GM23248 (cell line): ENCODE results near the gene TGFBR3L.

Source experiments
- EZH2 ChIP-seq: fragments of 200-600 bp; sonication (generic); IDR thresholded peaks from 2 replicates; pipeline ENCODE4 v1.6.1; 2018; ENCODE audit warnings: antibody characterized with exemption, mild to moderate bottlenecking; ENCODE audit not compliant: insufficient read depth, poor library complexity, severe bottlenecking
- EZH2phosphoT487 ChIP-seq: fragments of 200-600 bp; sonication (generic); IDR thresholded peaks from 2 replicates; pipeline ENCODE4 v1.6.1; 2018; ENCODE audit warnings: antibody characterized with exemption, moderate library complexity, mild to moderate bottlenecking, low read depth; ENCODE audit not compliant: insufficient read depth

DNA sequence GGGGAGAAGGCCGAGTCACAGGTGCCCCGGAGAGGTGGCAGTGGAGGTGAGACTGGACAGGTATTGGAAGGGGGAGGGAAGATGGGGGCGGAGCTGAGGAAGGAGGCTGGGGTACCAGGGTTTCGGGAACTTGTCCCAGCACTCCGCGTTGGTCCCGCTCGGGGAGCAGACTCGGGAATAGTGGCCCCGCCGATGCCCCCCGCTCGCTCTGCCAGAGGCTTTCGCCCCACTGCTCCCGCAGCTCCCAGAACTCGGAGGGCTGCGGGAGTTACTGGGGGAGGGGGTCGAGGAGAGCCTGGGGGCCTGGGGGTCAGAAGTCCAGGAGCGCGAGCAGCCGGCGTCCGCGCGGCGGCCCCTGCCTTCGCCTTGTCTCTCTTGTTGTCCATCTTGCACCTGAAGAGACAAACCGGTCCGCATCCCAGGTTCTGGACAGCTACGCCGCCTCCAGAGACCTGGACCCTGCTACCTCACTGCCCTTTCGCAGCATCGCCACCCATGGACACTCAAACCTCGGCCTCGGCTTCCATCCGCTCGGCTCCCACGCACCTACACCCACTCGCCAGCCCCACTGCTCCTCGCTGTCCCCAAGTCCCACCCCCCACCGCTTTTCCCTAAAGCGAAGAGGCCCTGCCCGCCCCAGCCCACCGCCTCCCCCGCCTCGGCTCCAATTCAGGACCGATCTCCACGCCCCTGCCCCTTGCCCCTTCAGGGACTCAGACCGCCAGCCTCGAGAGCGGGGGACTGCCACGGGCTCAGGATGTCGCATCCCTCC is 41.1 kb upstream of the TGFBR3L start:
- TF ChIP-seq EZH2phosphoT487 (no peak), EZH2 (peak; percentile 88)
